IMR-90 (cell line): ENCODE results near the gene PEX10. TPM values are rescaled to one million over a fixed set of nuclear protein-coding genes. Genes with fewer than 3 reads are reported as not detected.

Experiments used
- ATAC-seq: fragments of 200-7000 bp; cut with Tn5 transposase; 2 replicates; pipeline ENCODE4 v1.9.1; 2020; ENCODE audit warnings: low read depth, mild to moderate bottlenecking, moderate library complexity
- BruUV-seq: library from RNA; stranded (reverse); fragments of 400-500 nt; replicated peaks from 2 replicates; lab custom pipeline; 2021; lab: Mats Ljungman, UMichigan
- CTCF ChIA-PET: fragments of 300-600 bp; formaldehyde crosslinking; extraction: SDS; loops from one replicate; lab custom pipeline; 2021; ENCODE audit warnings: antibody characterized with exemption; lab: Yijun Ruan, JAX
- POLR2A ChIA-PET: fragments of 300-600 bp; sonication (Branson Sonifier 250); formaldehyde crosslinking; loops from one replicate; lab custom pipeline; 2022; ENCODE audit warnings: antibody characterized with exemption; ENCODE audit not compliant: unreplicated experiment; lab: Charles Lee
- DNase-seq: peaks from one replicate; pipeline ENCODE4 v3.0.0; 2013
- H2AFZ ChIP-seq: replicated peaks from 2 replicates; pipeline ENCODE3; 2013; ENCODE audit warnings: low read length, mild to moderate bottlenecking; ENCODE audit not compliant: poor library complexity
- H2AK5ac ChIP-seq: 2 replicates; pipeline ENCODE4 v1.6.1; 2013; ENCODE audit warnings: low read depth, low read length, inconsistent platforms
- H2AK9ac ChIP-seq: replicated peaks from 2 replicates; pipeline ENCODE3; 2013; ENCODE audit warnings: mild to moderate bottlenecking, low read depth, low read length, moderate library complexity; ENCODE audit not compliant: poor library complexity
- H2BK120ac ChIP-seq: 2 replicates; pipeline ENCODE4 v1.6.1; 2013; ENCODE audit warnings: low read depth, low read length, inconsistent platforms
- H2BK15ac ChIP-seq: 3 replicates; pipeline ENCODE4 v1.6.1; 2013; ENCODE audit warnings: low read depth, low read length, inconsistent platforms
- H2BK20ac ChIP-seq: 2 replicates; pipeline ENCODE4 v1.6.1; 2013; ENCODE audit warnings: low read depth, mild to moderate bottlenecking, inconsistent platforms, low read length, moderate library complexity
- H2BK5ac ChIP-seq: 2 replicates; pipeline ENCODE4 v1.6.1; 2013; ENCODE audit warnings: mild to moderate bottlenecking, low read depth, low read length, inconsistent platforms; ENCODE audit not compliant: poor library complexity, severe bottlenecking
- H3K14ac ChIP-seq: replicated peaks from 2 replicates; pipeline ENCODE4 v1.6.1; 2013; ENCODE audit warnings: low read depth, low read length, inconsistent platforms
- H3K18ac ChIP-seq: 2 replicates; pipeline ENCODE4 v1.6.1; 2013; ENCODE audit warnings: low read depth, low read length, control low read depth
- H3K23ac ChIP-seq: 2 replicates; pipeline ENCODE4 v1.6.1; 2013; ENCODE audit warnings: low read depth, low read length, inconsistent platforms
- H3K27ac ChIP-seq: 2 replicates; pipeline ENCODE4 v1.5.1; 2013; ENCODE audit warnings: mild to moderate bottlenecking, control low read depth, low read length; ENCODE audit not compliant: insufficient read depth
- H3K27me3 ChIP-seq: 2 replicates; pipeline ENCODE4 v1.6.1; 2013; ENCODE audit warnings: low read length; ENCODE audit not compliant: control insufficient read depth, insufficient read depth
- H3K36me3 ChIP-seq: 2 replicates; pipeline ENCODE4 v1.6.1; 2013; ENCODE audit warnings: low read length, mixed read lengths; ENCODE audit not compliant: control insufficient read depth, insufficient read depth
- H3K4ac ChIP-seq: 2 replicates; pipeline ENCODE4 v1.6.1; 2013; ENCODE audit warnings: low read depth, low read length, inconsistent platforms
- H3K4me1 ChIP-seq: 2 replicates; pipeline ENCODE4 v1.6.1; 2013; ENCODE audit warnings: low read length, mixed read lengths; ENCODE audit not compliant: control insufficient read depth, insufficient read depth
- H3K4me2 ChIP-seq: 2 replicates; pipeline ENCODE4 v1.6.1; 2013; ENCODE audit warnings: low read depth, mild to moderate bottlenecking, control low read depth, low read length, moderate library complexity
- H3K4me3 ChIP-seq: 2 replicates; pipeline ENCODE4 v1.5.1; 2013; ENCODE audit warnings: low read depth, mild to moderate bottlenecking, control low read depth, low read length, moderate library complexity; ENCODE audit not compliant: insufficient read depth
- H3K56ac ChIP-seq: 2 replicates; pipeline ENCODE4 v1.6.1; 2013; ENCODE audit warnings: low read length, inconsistent platforms; ENCODE audit not compliant: insufficient read depth; ENCODE audit errors: extremely low read depth
- H3K79me1 ChIP-seq, 2 experiments: 2 replicates each; pipeline ENCODE4 v1.6.1; 2013; ENCODE audit warnings: low read length in 2 of 2, inconsistent platforms in 1 of 2, low read depth in 1 of 2
- H3K9ac ChIP-seq: 2 replicates; pipeline ENCODE4 v1.6.1; 2013; ENCODE audit warnings: low read depth, low read length, control low read depth
- H3K9me1 ChIP-seq: 2 replicates; pipeline ENCODE4 v1.6.1; 2013; ENCODE audit warnings: low read length, inconsistent platforms; ENCODE audit not compliant: insufficient read depth
- H3K9me3 ChIP-seq: 2 replicates; pipeline ENCODE4 v1.6.1; 2013; ENCODE audit warnings: low read length; ENCODE audit not compliant: control insufficient read depth, insufficient read depth
- H4K20me1 ChIP-seq: 2 replicates; pipeline ENCODE4 v1.6.1; 2013; ENCODE audit warnings: low read length, inconsistent platforms; ENCODE audit not compliant: insufficient read depth
- H4K5ac ChIP-seq: 2 replicates; pipeline ENCODE4 v1.6.1; 2013; ENCODE audit warnings: mild to moderate bottlenecking, low read depth, low read length, control low read depth
- H4K8ac ChIP-seq, 2 experiments: 2 replicates each; pipeline ENCODE4 v1.6.1; 2013; ENCODE audit warnings: low read depth in 2 of 2, low read length in 2 of 2, control low read depth in 1 of 2, inconsistent platforms in 1 of 2
- H4K91ac ChIP-seq: 2 replicates; pipeline ENCODE4 v1.6.1; 2013; ENCODE audit warnings: low read depth, low read length, inconsistent platforms; ENCODE audit not compliant: insufficient read depth
- FOS ChIP-seq: fragments of 150-350 bp; IDR thresholded peaks from 2 replicates; pipeline ENCODE4 v1.6.1; 2016; ENCODE audit warnings: low read depth, low read length
- RAD21 ChIP-seq: IDR thresholded peaks from 2 replicates; pipeline ENCODE4 v1.6.1; 2012; ENCODE audit warnings: low read length, improper control_type of control experiment
- WGBS, 2 experiments: methylation state at CpG; one replicate each; pipeline versions ENCODE4 v1.1.5 to v1.1.7; 2013; ENCODE audit warnings: missing lambda C conversion rate in 2 of 2; ENCODE audit not compliant: insufficient read length in 1 of 2; ENCODE audit errors: extremely low coverage in 2 of 2; 5-methylcytosine and 5-hydroxymethylcytosine counted together
- dilution Hi-C: fragments of 300-500 bp; cut with HindIII; formaldehyde crosslinking; loops from one replicate; pipeline ENCODE4 v1.14.3; 2018; ENCODE audit warnings: low sequenced_read_pairs; ENCODE audit not compliant: unreplicated experiment
- in situ Hi-C: fragments of 300-500 bp; cut with MboI; formaldehyde crosslinking; loops from 3 replicates; pipeline ENCODE4 v1.14.3; 2019; ENCODE audit warnings: low sequenced_read_pairs, inconsistent platforms, mixed read lengths
- intact Hi-C: fragments of 100-400 bp; cut with micrococcal nuclease; formaldehyde crosslinking; loops from 2 replicates; pipeline ENCODE4 v1.10.0; 2022
- polyA plus RNA-seq, 3 experiments: library from polyadenylated mRNA; depleted of rRNA; stranded (reverse); fragments of >200 nt; gene quantifications; 2 replicates each; pipeline ENCODE4 v1.2.3, GENCODE V29; 2012; ENCODE audit warnings: low replicate concordance in 1 of 3
- total RNA-seq: library from RNA; depleted of rRNA; stranded (reverse); fragments of >200 nt; gene quantifications from 2 replicates; pipeline ENCODE4 v1.2.3, GENCODE V29; 2012
- TF ChIP-seq, protein P1 (sequence below): conservative IDR thresholded peaks from 2 replicates; pipeline ENCODE4 v1.5.1; 2012; ENCODE audit warnings: mild to moderate bottlenecking, low read depth, low read length, improper control_type of control experiment

The PEX10 gene
- total and polyA plus RNA-seq, 2 of the 4 experiments (the other 2 are of a cell fraction): 16.9 to 19.7 TPM

DNA sequence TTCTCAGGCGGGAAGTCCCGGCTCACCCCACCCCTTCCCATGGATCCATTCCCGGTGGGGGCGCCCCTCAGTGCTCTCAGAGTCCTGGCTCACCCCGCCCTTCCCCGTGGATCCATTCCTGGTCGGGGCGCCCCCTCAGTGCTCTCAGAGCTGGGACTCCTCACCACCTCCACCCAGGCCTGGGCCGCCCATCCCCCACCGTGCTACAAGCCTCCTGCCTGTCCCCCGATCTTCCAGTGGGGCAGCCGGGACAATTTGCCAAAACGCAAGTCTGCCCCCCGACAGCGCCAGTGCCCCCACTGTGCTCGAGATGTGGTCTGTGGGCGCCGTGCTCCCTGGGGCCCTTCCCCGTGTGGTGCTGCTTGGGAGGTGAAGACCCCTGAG lies 40.6 kb upstream of the PEX10 start:
- no TSS peak for BruUV-seq
- intact Hi-C loops (no loop called here), dilution Hi-C loops (no loop called here), in situ Hi-C loops (no loop called here)
- Histone ChIP-seq H4K20me1 (no peaks in the 10 kb centered on the region), H3K14ac (peak overlapping the region; percentile 91), H3K4me3 (no peak overlapping the region), H3K9ac (no peak overlapping the region), H3K18ac (no peak overlapping the region), H2AK5ac (peak overlapping the region; percentile 99), H3K27ac (peak overlapping the region; percentile 92), H2BK5ac (peak overlapping the region; percentile 99), H3K9me3 (no peaks in the 10 kb centered on the region), H3K4me1 (peaks cover 21% of the 10 kb centered on the region), H3K9me1 (peaks cover 10% of the 10 kb centered on the region; the same call in 1 of the 2 replicates), H2BK15ac (peak overlapping the region; percentile 31; the same call in 1 of the 3 replicates), H4K5ac (peak overlapping the region; percentile 67; the same call in 1 of the 2 replicates), H2BK120ac (peak overlapping the region; percentile 100), H3K79me1 (peaks cover 0 to 8% of the 10 kb centered on the region in 2 experiments; a peak in 1 of 4 replicates), H2AK9ac (peak overlapping the region; percentile 98), H4K91ac (peak overlapping the region; percentile 98), H3K56ac (no peak overlapping the region), H2AFZ (peak overlapping the region; percentile 88), H2BK20ac (peak overlapping the region; percentile 99), H3K27me3 (no peaks in the 10 kb centered on the region), H3K4me2 (no peak overlapping the region), H3K4ac (peak overlapping the region; percentile 100), H3K23ac (peak overlapping the region; percentile 99), H3K36me3 (no peaks in the 10 kb centered on the region), H4K8ac (peak overlapping the region; percentile 57 to 97)
- ATAC-seq (no peak), DNase-seq (no peak)
- TF ChIP-seq FOS (no peak), RAD21 (no peak)
- TF ChIP-seq, protein P1, sequence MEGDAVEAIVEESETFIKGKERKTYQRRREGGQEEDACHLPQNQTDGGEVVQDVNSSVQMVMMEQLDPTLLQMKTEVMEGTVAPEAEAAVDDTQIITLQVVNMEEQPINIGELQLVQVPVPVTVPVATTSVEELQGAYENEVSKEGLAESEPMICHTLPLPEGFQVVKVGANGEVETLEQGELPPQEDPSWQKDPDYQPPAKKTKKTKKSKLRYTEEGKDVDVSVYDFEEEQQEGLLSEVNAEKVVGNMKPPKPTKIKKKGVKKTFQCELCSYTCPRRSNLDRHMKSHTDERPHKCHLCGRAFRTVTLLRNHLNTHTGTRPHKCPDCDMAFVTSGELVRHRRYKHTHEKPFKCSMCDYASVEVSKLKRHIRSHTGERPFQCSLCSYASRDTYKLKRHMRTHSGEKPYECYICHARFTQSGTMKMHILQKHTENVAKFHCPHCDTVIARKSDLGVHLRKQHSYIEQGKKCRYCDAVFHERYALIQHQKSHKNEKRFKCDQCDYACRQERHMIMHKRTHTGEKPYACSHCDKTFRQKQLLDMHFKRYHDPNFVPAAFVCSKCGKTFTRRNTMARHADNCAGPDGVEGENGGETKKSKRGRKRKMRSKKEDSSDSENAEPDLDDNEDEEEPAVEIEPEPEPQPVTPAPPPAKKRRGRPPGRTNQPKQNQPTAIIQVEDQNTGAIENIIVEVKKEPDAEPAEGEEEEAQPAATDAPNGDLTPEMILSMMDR: no peak
- ChIA-PET POLR2A (no interaction called here), CTCF (interaction anchor here (0.6 kb wide), 1 partner anchor 71 kb away, joined by 4 read pairs; no protein-coding TSS in a partner anchor)
- 92% methylated on average over 10 of the region's 19 CpGs; no CpG with 5 or more reads in 1 of the 2 experiments for WGBS, 2 experiments
